GM12891 (cell line): ENCODE measurements around the gene CCDC83.
"Not testable (repeated sequence)": the region's sequence is repeated elsewhere in the genome, so short reads cannot be mapped to it uniquely, and the experiment has no call there.

Experiments
- DNase-seq: peaks from one replicate; pipeline ENCODE4 v3.0.0; 2011; ENCODE audit warnings: low spot score; ENCODE audit not compliant: insufficient read length
- FAIRE-seq: peaks from 2 replicates; lab custom pipeline; 2011; peaks lifted over from hg19 to GRCh38; lab: Jason Lieb, UNC
- PAX5 ChIP-seq: IDR thresholded peaks from 2 replicates; pipeline ENCODE4 v1.6.1; 2011; ENCODE audit warnings: low read length, moderate library complexity, mild to moderate bottlenecking; ENCODE audit not compliant: insufficient read depth, severe bottlenecking
- POLR2A ChIP-seq: IDR thresholded peaks from 2 replicates; pipeline ENCODE4 v1.6.1; 2011; ENCODE audit warnings: low read depth, low read length, control low read depth
- POLR2AphosphoS5 ChIP-seq: IDR thresholded peaks from 2 replicates; pipeline ENCODE4 v1.6.1; 2011; ENCODE audit warnings: low read depth, low read length, control low read depth
- POU2F2 ChIP-seq: IDR thresholded peaks from 2 replicates; pipeline ENCODE4 v1.6.1; 2011; ENCODE audit warnings: low read depth, mild to moderate bottlenecking, control low read depth, low read length, moderate library complexity
- SPI1 ChIP-seq: IDR thresholded peaks from 2 replicates; pipeline ENCODE4 v1.6.1; 2011; ENCODE audit warnings: low read depth, low read length, control low read depth
- TAF1 ChIP-seq: IDR thresholded peaks from 2 replicates; pipeline ENCODE4 v1.6.1; 2011; ENCODE audit warnings: low read depth, low read length, control low read depth

Gene CCDC83

GRCh38 chr11:85903406-85903805, 48.2 kb downstream of the CCDC83 start:
- FAIRE-seq (no peak), DNase-seq (no peak)
- TF ChIP-seq POLR2AphosphoS5 (no peak), PAX5 (no peak)

- FAIRE-seq (no peak), DNase-seq (no peak)
- TF ChIP-seq POLR2AphosphoS5 (no peak), SPI1 (no peak), TAF1 (no peak)
These were observed 48.6 kb downstream of the CCDC83 start for GRCh38 chr11:85903811-85904210.

GRCh38 chr11:85912414-85912813, 57.2 kb downstream of the CCDC83 start:
- no peak for FAIRE-seq
- TF ChIP-seq PAX5 (no peak), POLR2AphosphoS5 (no peak), POLR2A (no peak), POU2F2 (no peak), TAF1 (no peak), SPI1 (no peak)
- no peak for DNase-seq

GRCh38 chr11:85913513-85913912, 58.3 kb downstream of the CCDC83 start:
- no peak for TF ChIP-seq POU2F2
- no peak for TF ChIP-seq TAF1
- TF ChIP-seq POLR2A, result no peak
- no peak for TF ChIP-seq PAX5
- no peak for DNase-seq
- no peak for FAIRE-seq

GRCh38 chr11:85914425-85914824, 59.2 kb downstream of the CCDC83 start:
- FAIRE-seq, result no peak
- TF ChIP-seq POU2F2 (no peak), SPI1 (no peak), PAX5 (no peak), POLR2A (no peak), POLR2AphosphoS5 (no peak), TAF1 (no peak)
- DNase-seq, result no peak

- DNase-seq, result no peak
- FAIRE-seq, result no peak
These were observed 64.0 kb downstream of the CCDC83 start for GRCh38 chr11:85918910-85919794.

GRCh38 chr11:85922367-85922766, 67.2 kb downstream of the CCDC83 start:
- no peak for FAIRE-seq
- no peak for DNase-seq
- no peak for TF ChIP-seq POLR2A
- TF ChIP-seq SPI1, result peak; percentile 65
- TF ChIP-seq PAX5, result no peak

More at GRCh38 chr11:85918910-85919794, 64.0 kb downstream of the CCDC83 start:
- TF ChIP-seq TAF1 (no peak), PAX5 (no peak), POLR2A (no peak), SPI1 (no peak), POLR2AphosphoS5 (no peak), POU2F2 (no peak)

GRCh38 chr11:85923455-85923854, 68.3 kb downstream of the CCDC83 start:
- FAIRE-seq (no peak), DNase-seq (no peak)
- TF ChIP-seq TAF1 (no peak), POLR2A (no peak), POLR2AphosphoS5 (no peak), PAX5 (no peak), SPI1 (no peak), POU2F2 (no peak)

- FAIRE-seq, DNase-seq: not testable (repeated sequence)
These were observed 71.6 kb downstream of the CCDC83 start for GRCh38 chr11:85926653-85927214.

GRCh38 chr11:85930879-85931366, 75.7 kb downstream of the CCDC83 start:
- FAIRE-seq (no peak), DNase-seq (no peak)
- no peak for TF ChIP-seq POU2F2
- no peak for TF ChIP-seq SPI1
- TF ChIP-seq PAX5, result no peak
- no peak for TF ChIP-seq POLR2A
- no peak for TF ChIP-seq POLR2AphosphoS5
- TF ChIP-seq TAF1, result no peak
